Measurements from ENCODE around the gene FAM111B.

DNA sequence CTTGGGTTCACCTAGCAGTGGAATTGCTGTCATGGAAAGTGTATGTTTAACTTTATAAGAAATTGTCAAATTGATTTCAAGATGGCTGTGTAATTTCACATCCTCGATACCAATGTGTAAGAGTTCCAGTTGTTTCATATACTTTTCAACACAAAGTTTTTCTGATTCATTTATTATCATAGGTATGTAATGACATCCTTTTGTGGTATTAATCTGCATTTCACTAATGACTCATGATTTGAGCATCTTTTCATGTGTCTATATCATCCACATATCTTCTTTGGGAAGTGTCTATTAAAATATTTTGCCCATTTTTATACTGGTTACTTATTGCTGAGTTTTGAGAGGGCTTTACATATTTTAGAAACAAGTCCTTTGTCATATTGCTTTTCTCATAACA, 38.0 kb upstream of the FAM111B start:
- TF ChIP-seq, protein P1, sequence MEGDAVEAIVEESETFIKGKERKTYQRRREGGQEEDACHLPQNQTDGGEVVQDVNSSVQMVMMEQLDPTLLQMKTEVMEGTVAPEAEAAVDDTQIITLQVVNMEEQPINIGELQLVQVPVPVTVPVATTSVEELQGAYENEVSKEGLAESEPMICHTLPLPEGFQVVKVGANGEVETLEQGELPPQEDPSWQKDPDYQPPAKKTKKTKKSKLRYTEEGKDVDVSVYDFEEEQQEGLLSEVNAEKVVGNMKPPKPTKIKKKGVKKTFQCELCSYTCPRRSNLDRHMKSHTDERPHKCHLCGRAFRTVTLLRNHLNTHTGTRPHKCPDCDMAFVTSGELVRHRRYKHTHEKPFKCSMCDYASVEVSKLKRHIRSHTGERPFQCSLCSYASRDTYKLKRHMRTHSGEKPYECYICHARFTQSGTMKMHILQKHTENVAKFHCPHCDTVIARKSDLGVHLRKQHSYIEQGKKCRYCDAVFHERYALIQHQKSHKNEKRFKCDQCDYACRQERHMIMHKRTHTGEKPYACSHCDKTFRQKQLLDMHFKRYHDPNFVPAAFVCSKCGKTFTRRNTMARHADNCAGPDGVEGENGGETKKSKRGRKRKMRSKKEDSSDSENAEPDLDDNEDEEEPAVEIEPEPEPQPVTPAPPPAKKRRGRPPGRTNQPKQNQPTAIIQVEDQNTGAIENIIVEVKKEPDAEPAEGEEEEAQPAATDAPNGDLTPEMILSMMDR (conservative IDR thresholded peaks at IDR 0.05; ENCODE audit: low read depth, low read length): no peak
- TF ChIP-seq EZH2 (IDR thresholded peaks at IDR 0.05; ENCODE audit: borderline replicate concordance, low read depth, low read length, poor library complexity, severe bottlenecking): no peak

Data from A673 (cell line).